Smooth muscle cell (in vitro differentiated cells): ENCODE results near the gene PIP4K2A. TPM values are rescaled to one million over a fixed set of nuclear protein-coding genes. Genes with fewer than 3 reads are reported as not detected.
A peak's percentile ranks its signal among the peaks of the same experiment; 100 is the strongest.

ENCODE experiments used
- DNase-seq: peaks from one replicate; lab custom pipeline; 2025; ENCODE audit not compliant: unreplicated experiment; lab: John Stamatoyannopoulos, UW
- H2AFZ ChIP-seq: fragments of 200-600 bp; sonication (generic); 2 replicates; pipeline ENCODE4 v1.6.0; 2016; ENCODE audit warnings: antibody characterized with exemption, low read depth, mild to moderate bottlenecking
- H3F3A ChIP-seq: fragments of 200-600 bp; sonication (generic); 2 replicates; pipeline ENCODE4 v1.6.0; 2017; ENCODE audit warnings: antibody characterized with exemption, low read depth
- H3K27ac ChIP-seq: fragments of 200-600 bp; sonication (generic); 2 replicates; pipeline ENCODE4 v1.5.1; 2016; ENCODE audit warnings: low read depth, mild to moderate bottlenecking
- H3K27me3 ChIP-seq: fragments of 200-600 bp; sonication (generic); 2 replicates; pipeline ENCODE4 v1.6.1; 2016; ENCODE audit warnings: low read depth, mild to moderate bottlenecking
- H3K36me3 ChIP-seq: fragments of 200-600 bp; sonication (generic); 2 replicates; pipeline ENCODE4 v1.5.1; 2016; ENCODE audit warnings: low read depth
- H3K4me1 ChIP-seq: fragments of 200-600 bp; sonication (generic); 2 replicates; pipeline ENCODE4 v1.5.1; 2016; ENCODE audit warnings: low read depth
- H3K4me2 ChIP-seq: fragments of 200-600 bp; sonication (generic); 2 replicates; pipeline ENCODE4 v1.6.0; 2016; ENCODE audit warnings: mild to moderate bottlenecking
- H3K4me3 ChIP-seq: fragments of 200-600 bp; sonication (generic); 2 replicates; pipeline ENCODE4 v1.5.1; 2016; ENCODE audit warnings: mild to moderate bottlenecking
- H3K79me2 ChIP-seq: fragments of 200-600 bp; sonication (generic); 2 replicates; pipeline ENCODE4 v1.6.0; 2016; ENCODE audit warnings: low read depth, mild to moderate bottlenecking
- H3K9ac ChIP-seq: fragments of 200-600 bp; sonication (generic); 2 replicates; pipeline ENCODE4 v1.6.0; 2016; ENCODE audit warnings: low read depth
- H3K9me3 ChIP-seq: fragments of 200-600 bp; sonication (generic); replicated peaks from 2 replicates; pipeline ENCODE4 v1.5.1; 2016; ENCODE audit warnings: low read depth
- H4K20me1 ChIP-seq: fragments of 200-600 bp; sonication (generic); 2 replicates; pipeline ENCODE4 v1.6.0; 2016; ENCODE audit warnings: low read depth
- WGBS: methylation state at CpG from one replicate; pipeline ENCODE4 v1.1.7; 2016; ENCODE audit warnings: low lambda C conversion rate; 5-methylcytosine and 5-hydroxymethylcytosine counted together
- polyA plus RNA-seq: library from polyadenylated mRNA; unstranded; fragments of >200 nt; fragmentation: Nextera tagmentation; extraction: Ambion mirVana; gene quantifications from 2 replicates; pipeline ENCODE4 v1.2.1, GENCODE V29; 2016
- total RNA-seq: library from RNA; depleted of rRNA; stranded (reverse); fragments of >200 nt; gene quantifications from 2 replicates; pipeline ENCODE4 v1.2.3, GENCODE V29; 2014
- TF ChIP-seq, protein P1 (sequence below): fragments of 200-600 bp; sonication (generic); IDR thresholded peaks from 2 replicates; pipeline ENCODE4 v1.5.1; 2017; ENCODE audit warnings: borderline replicate concordance, mild to moderate bottlenecking, antibody characterized with exemption; ENCODE audit not compliant: insufficient read depth, poor library complexity, severe bottlenecking

PIP4K2A gene
- total and polyA plus RNA-seq, 2 experiments from 2014 or later: 7.5 to 8.9 TPM

DNA sequence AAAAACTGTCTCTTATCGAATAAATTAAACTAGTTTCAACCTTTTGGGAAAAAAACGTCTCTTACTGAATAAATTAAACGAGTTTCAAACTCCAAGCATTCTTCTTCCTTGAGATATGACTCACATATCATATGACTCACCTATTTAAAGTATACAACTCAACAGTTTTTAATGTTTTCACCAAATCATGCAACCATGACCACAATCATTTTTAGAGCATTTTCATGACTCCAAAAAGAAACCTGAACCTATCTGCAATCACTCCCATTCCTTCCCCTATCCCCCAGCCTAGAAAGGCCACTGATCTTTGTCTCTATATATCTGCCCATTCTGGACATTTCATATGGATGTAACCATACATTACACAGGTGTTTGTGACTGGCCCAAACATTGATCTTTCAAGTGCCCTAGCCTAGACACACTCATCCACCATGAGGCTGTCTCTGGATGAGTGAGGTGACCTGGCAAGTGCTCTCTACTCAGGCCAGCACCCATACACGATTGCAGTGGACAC, 115.3 kb downstream of the PIP4K2A start:
- H3K79me2 ChIP-seq: no peaks in the 10 kb centered on the region
- no peak for DNase-seq
- H3F3A ChIP-seq: peaks cover 8% of the 10 kb centered on the region
- H3K36me3 ChIP-seq: no peaks in the 10 kb centered on the region
- no peak overlapping the region for H2AFZ ChIP-seq
- no peak overlapping the region for H3K27ac ChIP-seq
- H3K4me1 ChIP-seq: peaks cover 15% of the 10 kb centered on the region
- no peaks in the 10 kb centered on the region for H3K9me3 ChIP-seq
- 52% methylated on average over 4 of the region's 4 CpGs for WGBS
- H3K9ac ChIP-seq: no peak overlapping the region
- peak overlapping the region; percentile 28 for H3K4me2 ChIP-seq
- no peaks in the 10 kb centered on the region for H3K27me3 ChIP-seq
- H3K4me3 ChIP-seq: no peak overlapping the region
- TF ChIP-seq, protein P1, sequence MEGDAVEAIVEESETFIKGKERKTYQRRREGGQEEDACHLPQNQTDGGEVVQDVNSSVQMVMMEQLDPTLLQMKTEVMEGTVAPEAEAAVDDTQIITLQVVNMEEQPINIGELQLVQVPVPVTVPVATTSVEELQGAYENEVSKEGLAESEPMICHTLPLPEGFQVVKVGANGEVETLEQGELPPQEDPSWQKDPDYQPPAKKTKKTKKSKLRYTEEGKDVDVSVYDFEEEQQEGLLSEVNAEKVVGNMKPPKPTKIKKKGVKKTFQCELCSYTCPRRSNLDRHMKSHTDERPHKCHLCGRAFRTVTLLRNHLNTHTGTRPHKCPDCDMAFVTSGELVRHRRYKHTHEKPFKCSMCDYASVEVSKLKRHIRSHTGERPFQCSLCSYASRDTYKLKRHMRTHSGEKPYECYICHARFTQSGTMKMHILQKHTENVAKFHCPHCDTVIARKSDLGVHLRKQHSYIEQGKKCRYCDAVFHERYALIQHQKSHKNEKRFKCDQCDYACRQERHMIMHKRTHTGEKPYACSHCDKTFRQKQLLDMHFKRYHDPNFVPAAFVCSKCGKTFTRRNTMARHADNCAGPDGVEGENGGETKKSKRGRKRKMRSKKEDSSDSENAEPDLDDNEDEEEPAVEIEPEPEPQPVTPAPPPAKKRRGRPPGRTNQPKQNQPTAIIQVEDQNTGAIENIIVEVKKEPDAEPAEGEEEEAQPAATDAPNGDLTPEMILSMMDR: no peak
- H4K20me1 ChIP-seq: no peaks in the 10 kb centered on the region

DNA sequence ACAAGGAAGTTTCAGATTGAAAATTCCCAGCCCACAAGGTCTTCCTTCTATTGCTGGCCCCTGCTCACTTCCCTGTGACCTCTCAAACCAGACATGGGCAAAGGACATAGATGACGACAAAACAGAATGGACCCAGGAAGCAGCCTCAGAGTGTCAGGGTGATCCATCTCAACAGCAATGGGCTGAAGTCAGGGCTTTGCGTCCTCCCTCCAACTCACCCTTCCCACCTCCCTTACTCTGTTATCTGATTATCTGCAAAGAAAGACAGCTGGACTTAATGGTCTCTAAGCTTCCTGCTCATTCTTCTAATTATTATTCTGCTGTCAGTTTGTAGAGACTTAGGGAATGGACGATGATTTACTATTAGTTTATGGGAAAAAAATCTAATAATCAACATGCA, 115.9 kb downstream of the PIP4K2A start:
- peaks cover 9% of the 10 kb centered on the region for H3K4me1 ChIP-seq
- no peaks in the 10 kb centered on the region for H3K27me3 ChIP-seq
- H3K79me2 ChIP-seq: no peaks in the 10 kb centered on the region
- H3K36me3 ChIP-seq: no peaks in the 10 kb centered on the region
- DNase-seq: no peak
- no peaks in the 10 kb centered on the region for H4K20me1 ChIP-seq
- no peak overlapping the region for H3K9ac ChIP-seq
- H3K27ac ChIP-seq: no peak overlapping the region
- H2AFZ ChIP-seq: no peak overlapping the region
- H3F3A ChIP-seq: peaks cover 8% of the 10 kb centered on the region
- H3K9me3 ChIP-seq: no peaks in the 10 kb centered on the region
- no peak overlapping the region for H3K4me2 ChIP-seq
- no peak overlapping the region for H3K4me3 ChIP-seq
- TF ChIP-seq, protein P1: no peak
- WGBS: 75% methylated on average over 3 of the region's 3 CpGs

DNA sequence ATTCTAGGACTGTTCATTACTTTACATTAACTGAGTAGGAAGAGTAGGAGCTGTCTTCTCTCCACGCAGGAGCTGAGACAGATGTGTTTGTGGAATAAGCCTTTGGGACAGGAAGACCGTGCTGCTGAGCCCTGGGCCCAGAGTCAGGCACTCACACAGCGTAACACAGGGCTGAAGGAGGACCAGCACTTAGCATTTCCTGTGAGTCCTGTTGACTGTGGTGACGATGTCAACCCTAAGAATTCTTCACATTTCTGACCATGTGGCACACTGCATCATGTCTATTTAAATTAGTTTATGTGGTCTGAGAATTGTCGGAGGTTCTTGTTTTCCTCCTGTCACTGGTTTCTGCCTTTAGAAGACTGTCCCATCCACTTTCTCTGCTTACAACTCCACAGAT, 117.2 kb downstream of the PIP4K2A start:
- 27% methylated on average over 5 of the region's 5 CpGs for WGBS
- Histone ChIP-seq H3F3A (peaks cover 8% of the 10 kb centered on the region), H3K27ac (peak overlapping the region; percentile 4), H3K9ac (no peak overlapping the region), H3K9me3 (no peaks in the 10 kb centered on the region), H3K27me3 (no peaks in the 10 kb centered on the region), H2AFZ (no peak overlapping the region), H3K79me2 (no peaks in the 10 kb centered on the region), H4K20me1 (no peaks in the 10 kb centered on the region), H3K4me3 (no peak overlapping the region), H3K4me1 (peaks cover 4% of the 10 kb centered on the region), H3K4me2 (no peak overlapping the region), H3K36me3 (no peaks in the 10 kb centered on the region)
- no peak for DNase-seq
- TF ChIP-seq, protein P1: no peak

DNA sequence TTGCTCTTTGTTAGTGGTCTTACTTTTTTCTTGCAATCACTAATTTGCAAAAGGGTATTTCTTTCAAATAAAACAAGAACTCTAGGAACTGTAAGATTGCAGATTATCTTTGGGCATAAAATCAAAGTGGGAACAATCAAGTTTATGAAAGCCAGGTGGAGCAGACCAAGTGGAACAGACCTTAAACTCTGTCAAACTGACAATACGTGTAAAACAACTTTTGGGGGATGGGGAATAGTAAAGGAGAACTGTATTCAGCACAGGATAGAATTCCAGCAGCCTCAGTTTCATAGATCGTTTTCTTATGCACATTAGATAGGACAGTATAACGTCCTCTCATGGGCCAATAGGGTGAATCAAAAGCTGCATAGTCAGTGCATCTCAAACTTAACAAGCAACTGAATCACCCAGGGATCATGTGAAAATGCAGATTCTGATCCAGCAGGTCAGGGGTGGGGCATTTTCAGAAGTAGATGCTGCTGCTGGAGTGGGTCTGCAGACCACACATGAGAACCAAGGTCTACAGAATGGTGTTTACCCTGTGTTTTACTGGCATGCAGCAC, 120.7 kb downstream of the PIP4K2A start:
- Histone ChIP-seq H3K9ac (no peak overlapping the region), H3K36me3 (no peaks in the 10 kb centered on the region), H3K4me2 (no peak overlapping the region), H3K79me2 (no peaks in the 10 kb centered on the region), H3K4me1 (peaks cover 4% of the 10 kb centered on the region), H3F3A (peaks cover 8% of the 10 kb centered on the region), H2AFZ (no peak overlapping the region), H3K27ac (no peak overlapping the region), H3K9me3 (no peaks in the 10 kb centered on the region), H4K20me1 (no peaks in the 10 kb centered on the region), H3K4me3 (no peak overlapping the region), H3K27me3 (no peaks in the 10 kb centered on the region)
- 88% methylated on average over 3 of the region's 3 CpGs for WGBS
- TF ChIP-seq, protein P1: no peak
- no peak for DNase-seq
